Mammary epithelial cell (primary cell): Measurements from ENCODE around the gene GALK2.

Experiments used
- CTCF ChIP-seq, 2 donors: IDR thresholded peaks in 1 of 2; conservative IDR thresholded peaks in 1 of 2; 2 replicates each; pipeline ENCODE4 v1.5.1; 2011 to 2012; ENCODE audit warnings: inconsistent platforms in 2 of 2, low read length in 2 of 2, mild to moderate bottlenecking in 2 of 2, control low read depth in 1 of 2, low read depth in 1 of 2; ENCODE audit not compliant: insufficient read depth in 1 of 2; ENCODE audit errors: extremely low read depth in 1 of 2
- EZH2 ChIP-seq: IDR thresholded peaks from 2 replicates; pipeline ENCODE4 v1.6.1; 2012; ENCODE audit warnings: low read length, inconsistent platforms, borderline replicate concordance

GRCh38 chr15:49236869-49237268 lies 66.8 kb downstream of the GALK2 start:
- TF ChIP-seq EZH2 (no peak), CTCF (conservative IDR thresholded peaks at IDR 0.05 in 1 of 2, IDR thresholded peaks at IDR 0.05 in 1 of 2; ENCODE audit: extremely low read depth in 1 of 2, insufficient read depth in 1 of 2, low read depth in 1 of 2, low read length in 2 of 2) (no peak)
